Bronchial epithelial cell (primary cell): ENCODE results near the gene SYCE3. TPM values are rescaled to one million over a fixed set of nuclear protein-coding genes. Genes with fewer than 3 reads are reported as not detected.

Source experiments
- DNase-seq: peaks from one replicate; pipeline ENCODE4 v3.0.0-alpha.2; 2010; ENCODE audit warnings: low read depth
- FAIRE-seq: peaks from 2 replicates; lab custom pipeline; 2011; peaks lifted over from hg19 to GRCh38; lab: Jason Lieb, UNC
- H3K27me3 ChIP-seq: 2 replicates; pipeline ENCODE4 v1.5.1; 2011; ENCODE audit warnings: low read length; ENCODE audit not compliant: control insufficient read depth, insufficient read depth
- H3K36me3 ChIP-seq: 2 replicates; pipeline ENCODE4 v1.5.1; 2011; ENCODE audit warnings: low read length; ENCODE audit not compliant: control insufficient read depth, insufficient read depth
- H3K4me3 ChIP-seq: 2 replicates; pipeline ENCODE4 v1.5.1; 2011; ENCODE audit warnings: mild to moderate bottlenecking, low read depth, low read length, control low read depth
- CTCF ChIP-seq: IDR thresholded peaks from 2 replicates; pipeline ENCODE4 v1.5.1; 2011; ENCODE audit warnings: mild to moderate bottlenecking, moderate library complexity, low read length, control low read depth, inconsistent platforms; ENCODE audit not compliant: insufficient read depth, severe bottlenecking
- total RNA-seq: library from RNA; depleted of rRNA; stranded (reverse); fragments of >200 nt; gene quantifications from 2 replicates; pipeline ENCODE4 v1.2.1, GENCODE V29; 2014

The SYCE3 gene
- total RNA-seq, 1 donor from 2014 or later, result 0.79 TPM

GRCh38 chr22:50576806-50577696 is 14.3 kb upstream of the SYCE3 start:
- FAIRE-seq (no peak), DNase-seq (no peak)
- H3K36me3 ChIP-seq, result peaks cover 11% of the 10 kb centered on the region

GRCh38 chr22:50576070-50576469 is 13.4 kb upstream of the SYCE3 start:
- peak; percentile 38 for TF ChIP-seq CTCF
- peak; percentile 51 for DNase-seq
- H3K36me3 ChIP-seq, result peaks cover 6% of the 10 kb centered on the region
- H3K27me3 ChIP-seq, result no peaks in the 10 kb centered on the region
- no peak for FAIRE-seq
- no peak overlapping the region for H3K4me3 ChIP-seq

More at GRCh38 chr22:50576806-50577696, 14.3 kb upstream of the SYCE3 start:
- Histone ChIP-seq H3K27me3 (no peaks in the 10 kb centered on the region), H3K4me3 (no peak overlapping the region)
- no peak for TF ChIP-seq CTCF

DNA sequence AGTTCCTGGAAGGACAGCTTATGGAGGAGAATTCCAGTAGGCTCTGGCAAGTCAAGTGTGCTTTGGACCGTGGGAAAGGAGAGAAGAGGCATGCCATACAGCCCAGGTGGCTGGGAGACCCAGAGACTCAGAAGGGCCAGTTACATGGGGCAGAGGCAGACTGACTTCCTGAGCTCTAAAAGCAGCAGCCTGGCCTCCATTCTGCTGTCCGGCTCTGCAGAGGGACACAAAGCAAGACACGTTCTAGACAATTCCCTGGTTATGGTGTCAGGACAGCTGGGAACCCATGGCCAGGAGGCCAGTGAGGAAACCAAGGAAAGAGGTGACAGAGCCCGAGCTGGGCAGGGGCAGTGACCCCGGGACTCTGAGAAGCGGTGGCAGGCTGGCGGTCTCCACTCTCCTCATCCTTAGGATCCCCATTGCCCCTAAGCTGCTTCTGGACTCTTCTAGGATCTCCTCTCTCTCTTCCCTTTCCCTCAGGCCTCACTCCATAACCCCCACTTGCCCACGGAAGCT is 12.8 kb upstream of the SYCE3 start:
- FAIRE-seq (no peak), DNase-seq (no peak)
- no peak overlapping the region for H3K4me3 ChIP-seq
- no peak for TF ChIP-seq CTCF
- peaks cover 6% of the 10 kb centered on the region for H3K36me3 ChIP-seq
- no peaks in the 10 kb centered on the region for H3K27me3 ChIP-seq

DNA sequence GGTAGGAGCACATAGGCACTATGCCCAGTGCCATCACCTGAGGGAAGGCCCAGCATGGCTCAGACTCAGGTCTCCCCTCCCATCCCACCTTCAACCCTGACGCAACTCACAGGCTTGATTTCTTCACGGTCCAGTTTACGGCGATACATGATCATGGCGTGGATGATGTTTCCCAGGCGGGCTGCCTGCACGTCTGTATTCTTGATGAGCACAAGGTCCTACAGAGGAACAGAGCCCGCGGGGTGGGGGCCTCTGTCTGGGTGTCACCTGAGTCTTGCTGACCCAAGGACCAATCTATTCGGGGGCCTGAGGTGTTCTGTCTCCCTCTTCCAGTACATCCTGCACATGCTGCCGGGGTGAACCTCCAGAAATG is 11.7 kb upstream of the SYCE3 start:
- TF ChIP-seq CTCF, result no peak
- Histone ChIP-seq H3K27me3 (no peaks in the 10 kb centered on the region), H3K4me3 (no peak overlapping the region), H3K36me3 (peaks cover 3% of the 10 kb centered on the region)
- peak; percentile 70 for FAIRE-seq
- DNase-seq, result no peak

GRCh38 chr22:50573491-50574382 is 11.0 kb upstream of the SYCE3 start:
- FAIRE-seq (no peak), DNase-seq (no peak)
- H3K36me3 ChIP-seq, result peaks cover 1% of the 10 kb centered on the region

More at GRCh38 chr22:50573491-50574382, 11.0 kb upstream of the SYCE3 start:
- no peak for TF ChIP-seq CTCF
- H3K4me3 ChIP-seq, result no peak overlapping the region
- no peaks in the 10 kb centered on the region for H3K27me3 ChIP-seq
